ENCODE measurements around the gene UNC45A.
"Not testable (repeated sequence)": the region's sequence is repeated elsewhere in the genome, so short reads cannot be mapped to it uniquely, and the experiment has no call there.

UNC45A gene

DNA sequence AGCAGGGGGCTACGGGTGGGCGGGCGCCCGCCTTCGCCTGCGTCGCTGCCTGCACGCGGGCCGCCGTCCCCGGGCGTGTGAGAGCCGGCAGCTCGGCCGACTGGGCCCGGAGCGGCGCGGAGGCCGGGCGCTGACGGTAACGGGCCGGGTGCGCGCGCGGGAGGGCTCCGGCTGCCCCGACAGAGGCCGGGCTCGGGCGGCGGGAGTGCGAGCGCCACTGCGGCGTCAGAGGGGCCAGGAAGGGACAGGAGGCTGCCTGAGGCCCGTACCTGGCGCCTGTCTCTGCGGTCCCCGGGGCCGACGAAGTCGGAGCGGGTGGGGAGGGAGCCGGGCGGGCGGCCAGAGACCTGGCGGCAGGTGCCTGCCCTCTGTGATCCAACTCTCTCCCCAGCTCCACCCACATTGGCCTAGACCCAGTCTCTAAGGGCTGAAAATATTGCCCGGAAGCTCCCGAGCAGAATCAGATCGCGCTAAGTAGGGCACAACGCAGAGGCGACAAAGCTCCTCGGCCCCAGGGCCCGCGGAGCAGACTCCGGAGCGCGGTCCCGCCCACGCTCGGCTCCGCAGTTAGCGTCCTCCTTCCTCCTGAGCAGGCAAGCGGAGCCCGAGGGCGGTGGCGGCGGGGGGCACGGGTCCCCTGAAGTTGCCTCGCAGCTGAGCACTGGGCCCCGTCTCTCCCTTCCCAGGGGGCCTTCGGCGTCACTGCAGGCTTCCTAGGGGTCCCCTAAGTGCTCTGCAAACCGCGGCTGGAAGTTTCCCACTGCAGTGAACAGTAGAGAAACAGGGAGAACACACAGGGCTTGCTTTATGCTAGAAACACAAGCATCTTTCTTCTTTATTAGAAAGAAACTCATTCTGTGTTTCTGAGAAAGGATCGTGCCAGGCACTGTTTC is 32.0 kb upstream of the UNC45A start, which contains the start of gene MAN2A2:
TSS of gene MAN2A2 (plus strand) at position 463 of the 893 bp plus-strand sequence. CDS start 906 bp downstream, outside the sequence.
- peak within 1 kb of the TSS; percentile 65 for H3K4me3 ChIP-seq (ENCODE audit: low read depth, low read length)

DNA sequence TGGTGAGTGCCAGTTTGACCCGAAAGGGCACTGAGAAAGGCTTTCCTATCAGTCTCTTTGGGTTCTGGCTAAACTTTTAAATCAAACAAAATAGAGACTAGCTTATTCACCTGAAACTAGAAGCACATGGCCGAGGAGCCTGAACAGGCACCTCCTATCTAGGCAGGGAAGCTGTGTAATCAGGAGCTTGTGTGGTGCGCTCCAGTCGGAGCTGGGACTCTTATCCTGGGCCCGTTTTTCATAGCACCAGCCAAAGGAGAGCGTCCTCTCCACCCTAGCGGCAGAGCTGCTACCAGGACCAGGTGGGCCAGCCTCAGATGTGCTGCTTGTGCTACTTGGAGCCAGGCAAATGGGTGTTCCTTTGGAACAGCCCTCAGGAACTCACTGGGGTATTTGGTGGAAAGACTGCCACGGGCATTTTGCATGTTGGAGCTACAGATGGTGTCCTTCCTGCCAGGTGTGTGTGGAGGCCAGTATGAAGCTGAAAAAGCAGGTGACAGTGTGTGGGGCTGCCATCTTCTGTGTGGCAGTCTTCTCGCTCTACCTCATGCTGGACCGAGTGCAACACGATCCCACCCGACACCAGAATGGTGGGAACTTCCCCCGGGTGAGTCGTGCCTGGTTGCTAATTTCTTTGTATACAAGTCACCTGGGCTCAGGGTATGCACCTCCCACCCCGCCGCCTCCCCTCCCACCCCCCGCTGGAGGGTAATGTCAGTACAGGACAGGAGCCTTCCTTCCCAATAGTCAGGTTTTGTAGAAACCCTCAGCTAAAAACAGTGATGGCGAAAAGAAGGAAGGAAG is 31.1 kb upstream of the UNC45A start:
- no peak overlapping the region for H3K4me3 ChIP-seq (ENCODE audit: low read depth, low read length)

DNA sequence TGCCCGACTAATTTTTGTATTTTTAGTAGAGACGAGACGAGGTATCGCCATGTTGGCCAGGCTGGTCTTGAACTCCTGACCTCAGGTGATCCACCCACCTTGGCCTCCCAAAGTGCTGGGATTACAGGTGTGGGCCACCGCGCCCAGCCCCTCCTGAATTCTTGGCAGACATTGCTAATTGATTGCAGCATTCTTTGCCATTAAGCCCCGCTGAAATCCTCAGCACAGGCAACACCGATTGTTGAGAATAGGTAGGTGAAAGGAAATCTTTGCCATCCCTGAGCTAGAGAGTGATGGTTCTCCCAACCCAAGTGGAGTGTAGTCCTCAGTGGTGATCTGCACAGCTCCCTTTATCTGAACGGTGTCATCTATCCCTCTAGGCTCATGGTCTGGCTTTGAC is 30.3 kb upstream of the UNC45A start:
- H3K4me3 ChIP-seq (ENCODE audit: low read depth, low read length) = no peak overlapping the region

DNA sequence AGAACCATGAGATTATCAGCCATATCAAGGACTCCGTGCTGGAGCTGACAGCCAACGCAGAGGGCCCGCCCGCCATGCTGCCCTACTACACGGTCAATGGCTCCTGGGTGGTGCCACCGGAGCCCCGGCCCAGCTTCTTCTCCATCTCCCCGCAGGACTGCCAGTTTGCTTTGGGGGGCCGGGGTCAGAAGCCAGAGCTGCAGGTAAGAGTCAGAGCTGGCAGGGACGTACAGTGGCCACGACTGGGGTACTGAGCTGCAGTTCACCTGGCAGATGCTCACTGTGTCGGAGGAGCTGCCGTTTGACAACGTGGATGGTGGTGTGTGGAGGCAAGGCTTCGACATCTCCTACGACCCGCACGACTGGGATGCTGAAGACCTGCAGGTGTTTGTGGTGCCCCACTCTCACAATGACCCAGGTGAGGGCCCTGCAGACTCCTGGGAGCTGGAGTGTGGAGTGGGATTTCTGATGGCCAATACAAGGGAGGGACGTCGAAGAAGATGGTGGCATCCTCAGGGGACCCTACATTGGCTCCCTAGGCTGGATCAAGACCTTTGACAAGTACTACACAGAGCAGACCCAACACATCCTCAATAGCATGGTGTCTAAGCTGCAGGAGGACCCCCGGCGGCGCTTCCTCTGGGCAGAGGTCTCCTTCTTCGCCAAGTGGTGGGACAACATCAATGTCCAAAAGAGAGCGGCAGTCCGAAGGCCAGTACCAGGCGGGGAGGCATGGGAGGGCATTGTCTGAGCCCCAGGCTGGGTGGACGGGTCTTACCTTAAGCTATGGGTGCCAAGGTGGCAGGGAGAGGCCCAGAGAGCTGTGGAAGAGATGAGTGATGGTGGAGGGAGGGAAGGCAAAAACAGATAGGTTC is 29.5 kb upstream of the UNC45A start:
- no peak overlapping the region for H3K4me3 ChIP-seq (ENCODE audit: low read depth, low read length)

DNA sequence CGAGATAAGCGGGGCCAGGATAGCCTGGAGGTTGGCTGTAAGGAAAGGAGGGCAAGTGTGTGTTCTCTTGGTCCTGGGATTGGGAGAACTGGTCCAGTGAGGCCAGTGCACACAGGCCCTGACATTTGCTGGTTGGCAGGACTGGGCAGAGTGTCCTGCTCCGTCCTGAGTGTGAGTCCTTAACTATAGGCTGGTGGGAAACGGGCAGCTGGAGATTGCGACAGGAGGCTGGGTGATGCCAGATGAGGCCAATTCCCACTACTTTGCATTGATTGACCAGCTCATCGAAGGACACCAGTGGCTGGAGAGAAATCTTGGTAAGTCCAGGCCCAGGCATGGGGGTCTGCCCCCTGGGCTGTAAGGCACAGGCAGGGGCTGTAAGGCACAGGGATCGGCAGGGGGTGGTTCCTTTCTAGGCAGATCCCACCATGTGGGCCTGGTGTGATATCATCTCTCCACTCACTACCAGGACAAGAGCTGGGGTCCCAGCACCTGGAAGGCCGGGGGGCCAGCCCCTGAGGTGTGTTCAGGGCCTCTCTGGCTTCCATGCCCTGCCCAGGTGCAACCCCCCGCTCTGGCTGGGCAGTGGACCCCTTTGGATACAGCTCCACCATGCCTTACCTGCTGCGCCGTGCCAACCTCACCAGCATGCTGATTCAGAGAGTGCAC is 28.8 kb upstream of the UNC45A start:
- H3K4me3 ChIP-seq (ENCODE audit: low read depth, low read length) = no peak overlapping the region

DNA sequence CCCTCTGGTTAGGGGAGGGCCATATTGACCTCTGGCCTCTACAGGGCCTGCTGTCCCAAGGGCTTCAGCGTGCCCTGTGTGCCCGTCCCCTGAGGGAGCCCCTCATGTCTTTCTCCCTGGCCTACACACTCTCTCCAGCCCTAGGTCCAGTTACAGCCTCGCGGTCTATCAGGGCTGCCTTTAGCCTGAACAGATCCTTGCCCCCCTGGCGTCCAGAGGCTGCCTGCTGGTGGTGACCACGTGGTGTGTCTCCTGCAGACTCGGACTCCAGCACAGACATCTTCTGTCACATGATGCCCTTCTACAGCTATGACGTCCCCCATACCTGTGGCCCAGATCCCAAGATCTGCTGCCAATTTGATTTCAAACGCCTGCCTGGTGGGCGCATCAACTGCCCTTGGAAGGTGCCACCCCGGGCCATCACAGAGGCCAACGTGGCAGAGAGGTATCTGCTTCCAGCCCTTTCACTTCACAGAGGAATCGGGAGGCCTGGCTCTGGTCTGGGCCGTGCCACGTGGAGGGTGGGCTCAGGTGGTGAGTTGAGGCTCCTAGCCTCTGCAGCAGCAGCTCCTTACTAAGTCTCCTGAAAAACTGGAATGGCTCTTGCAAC is 27.9 kb upstream of the UNC45A start:
- H3K4me3 ChIP-seq (ENCODE audit: low read depth, low read length) = no peak overlapping the region

DNA sequence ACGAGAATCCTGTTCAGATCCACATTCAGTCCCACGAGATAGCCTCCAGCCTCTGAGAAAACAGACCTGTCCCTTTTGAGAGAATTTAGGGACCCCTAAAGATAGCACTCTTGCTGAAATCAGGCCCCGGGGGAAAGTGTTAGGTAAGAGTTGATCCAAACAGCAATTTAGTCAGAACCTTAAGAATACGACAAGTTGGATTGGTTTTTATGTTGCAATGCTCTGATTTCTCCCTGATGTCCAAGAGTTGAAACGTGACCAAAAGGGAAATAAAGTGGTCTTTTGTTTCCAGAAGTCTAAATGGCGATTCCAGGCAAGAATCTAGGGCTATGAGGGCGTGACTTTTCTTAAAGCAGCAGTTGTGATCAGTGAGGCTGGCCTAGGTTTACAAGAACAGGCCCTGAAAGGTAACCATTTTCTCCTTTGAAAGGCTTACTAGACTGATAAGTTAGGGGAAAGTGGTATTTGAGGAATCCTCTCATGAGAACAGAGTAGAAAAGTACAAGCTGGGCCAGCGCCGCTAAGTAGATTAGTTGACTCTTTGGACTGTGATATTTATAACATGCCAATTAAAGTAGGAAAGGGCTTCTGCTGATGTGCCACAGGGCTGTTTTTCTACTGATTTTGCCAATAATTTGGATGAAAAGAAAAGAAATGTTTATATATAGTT is 27.1 kb upstream of the UNC45A start:
- no peak overlapping the region for H3K4me3 ChIP-seq (ENCODE audit: low read depth, low read length)

DNA sequence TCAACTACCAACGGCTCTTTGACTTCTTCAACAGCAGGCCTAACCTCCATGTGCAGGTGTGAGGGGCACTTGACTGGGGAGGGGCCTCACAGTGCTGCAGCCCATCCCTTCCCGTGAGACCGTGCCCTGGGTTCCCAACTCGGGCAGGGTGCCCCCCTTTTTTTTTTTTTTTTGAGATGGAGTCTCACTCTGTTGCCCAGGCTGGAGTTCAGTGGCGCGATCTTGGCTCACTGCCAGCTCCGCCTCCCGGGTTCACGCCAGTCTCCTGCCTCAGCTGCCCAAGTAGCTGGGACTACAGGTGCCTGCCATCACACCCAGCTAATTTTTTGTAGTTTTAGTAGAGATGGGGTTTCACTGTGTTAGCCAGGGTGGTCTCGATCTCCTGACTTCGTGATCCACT is 25.6 kb upstream of the UNC45A start:
- H3K4me3 ChIP-seq (ENCODE audit: low read depth, low read length) = not testable (repeated sequence)

DNA sequence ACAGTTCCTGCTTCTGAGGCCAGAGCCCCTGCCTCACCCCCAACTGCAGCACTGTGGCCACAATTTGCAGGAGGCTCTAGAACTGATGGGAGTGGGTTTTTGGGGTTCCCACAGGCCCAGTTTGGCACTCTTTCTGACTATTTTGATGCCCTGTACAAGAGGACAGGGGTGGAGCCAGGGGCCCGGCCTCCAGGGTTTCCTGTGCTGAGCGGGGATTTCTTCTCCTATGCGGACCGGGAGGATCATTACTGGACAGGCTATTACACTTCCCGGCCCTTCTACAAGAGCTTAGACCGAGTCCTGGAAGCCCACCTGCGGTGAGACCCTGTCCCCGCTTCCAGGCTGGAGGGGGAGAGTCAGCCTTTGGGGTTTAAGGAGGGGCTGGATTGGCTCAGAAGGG is 25.1 kb upstream of the UNC45A start:
- no peak overlapping the region for H3K4me3 ChIP-seq (ENCODE audit: low read depth, low read length)

DNA sequence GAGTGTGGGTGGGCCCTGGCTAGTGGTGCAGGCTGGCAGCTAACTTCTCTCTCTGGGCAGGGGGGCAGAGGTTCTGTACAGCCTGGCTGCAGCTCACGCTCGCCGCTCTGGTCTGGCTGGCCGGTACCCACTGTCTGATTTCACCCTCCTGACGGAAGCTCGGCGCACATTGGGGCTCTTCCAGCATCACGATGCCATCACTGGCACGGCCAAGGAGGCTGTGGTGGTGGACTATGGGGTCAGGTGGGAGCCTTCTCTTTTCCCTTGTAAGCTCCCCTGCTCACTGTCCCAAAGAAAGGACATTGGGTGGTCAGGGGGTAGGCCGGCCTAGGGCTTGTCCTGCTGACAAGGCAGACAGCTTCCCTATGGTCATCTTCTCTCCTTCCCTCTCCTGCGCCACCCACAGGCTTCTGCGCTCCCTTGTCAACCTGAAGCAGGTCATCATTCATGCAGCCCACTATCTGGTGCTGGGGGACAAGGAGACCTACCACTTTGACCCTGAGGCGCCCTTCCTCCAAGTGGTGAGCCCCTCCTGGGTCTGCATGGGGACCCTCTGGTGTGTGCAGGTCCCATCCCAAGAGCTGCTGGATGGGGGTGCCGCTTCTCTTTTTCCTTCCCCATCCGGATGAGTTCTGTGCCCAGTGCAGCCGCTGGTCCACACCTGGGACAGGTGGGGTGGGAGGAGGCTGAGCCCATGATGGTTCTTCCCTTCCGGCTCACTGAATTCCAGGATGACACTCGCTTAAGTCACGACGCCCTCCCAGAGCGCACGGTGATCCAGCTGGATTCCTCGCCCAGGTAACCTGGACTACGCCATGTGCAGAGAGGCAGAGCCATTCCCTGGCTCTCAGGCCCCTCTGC is 24.4 kb upstream of the UNC45A start:
- H3K4me3 ChIP-seq (ENCODE audit: low read depth, low read length) = no peak overlapping the region

DNA sequence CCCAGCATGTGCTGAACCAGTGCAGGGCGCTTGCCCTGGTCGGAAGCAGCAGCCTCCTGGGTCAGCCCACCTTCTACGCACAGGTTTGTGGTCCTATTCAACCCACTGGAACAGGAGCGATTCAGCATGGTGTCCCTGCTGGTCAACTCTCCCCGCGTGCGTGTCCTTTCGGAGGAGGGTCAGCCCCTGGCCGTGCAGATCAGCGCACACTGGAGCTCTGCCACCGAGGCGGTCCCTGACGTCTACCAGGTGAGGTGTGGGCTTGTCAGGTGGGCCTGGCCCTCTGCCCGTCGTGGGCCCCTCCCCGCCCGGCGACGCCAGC is 23.8 kb upstream of the UNC45A start:
- no peak overlapping the region for H3K4me3 ChIP-seq (ENCODE audit: low read depth, low read length)

DNA sequence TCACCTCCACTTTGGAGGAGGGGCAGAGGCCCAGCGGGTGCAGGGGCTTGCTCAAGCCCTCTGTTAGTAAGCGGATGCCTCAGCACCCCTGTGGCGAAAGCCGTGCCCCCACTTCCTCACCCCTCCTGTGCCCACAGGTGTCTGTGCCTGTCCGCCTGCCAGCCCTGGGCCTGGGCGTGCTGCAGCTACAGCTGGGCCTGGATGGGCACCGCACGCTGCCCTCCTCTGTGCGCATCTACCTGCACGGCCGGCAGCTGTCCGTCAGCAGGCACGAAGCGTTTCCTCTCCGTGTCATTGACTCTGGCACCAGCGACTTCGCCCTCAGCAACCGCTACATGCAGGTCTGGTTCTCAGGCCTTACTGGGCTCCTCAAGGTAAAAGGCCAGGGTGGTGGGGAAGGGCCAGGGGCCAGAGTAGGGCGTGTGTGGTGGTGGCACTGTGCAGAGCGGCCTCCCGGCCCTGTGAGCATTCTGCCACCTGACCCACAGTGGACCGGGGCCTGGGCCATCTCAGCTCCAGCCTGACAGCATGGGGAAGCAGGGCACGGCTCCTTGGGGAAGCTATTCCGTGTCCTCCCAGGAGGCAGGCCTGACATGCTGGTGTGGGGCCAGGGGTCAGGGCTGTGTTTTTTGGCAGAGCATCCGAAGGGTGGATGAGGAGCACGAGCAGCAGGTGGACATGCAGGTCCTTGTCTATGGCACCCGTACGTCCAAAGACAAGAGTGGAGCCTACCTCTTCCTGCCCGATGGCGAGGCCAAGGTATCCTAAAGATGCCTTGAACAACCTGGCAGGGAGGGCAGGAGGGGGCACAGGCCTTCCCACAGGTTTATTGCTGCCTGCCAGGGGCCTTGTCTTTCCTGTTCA is 22.9 kb upstream of the UNC45A start:
- H3K4me3 ChIP-seq (ENCODE audit: low read depth, low read length) = no peak overlapping the region

DNA sequence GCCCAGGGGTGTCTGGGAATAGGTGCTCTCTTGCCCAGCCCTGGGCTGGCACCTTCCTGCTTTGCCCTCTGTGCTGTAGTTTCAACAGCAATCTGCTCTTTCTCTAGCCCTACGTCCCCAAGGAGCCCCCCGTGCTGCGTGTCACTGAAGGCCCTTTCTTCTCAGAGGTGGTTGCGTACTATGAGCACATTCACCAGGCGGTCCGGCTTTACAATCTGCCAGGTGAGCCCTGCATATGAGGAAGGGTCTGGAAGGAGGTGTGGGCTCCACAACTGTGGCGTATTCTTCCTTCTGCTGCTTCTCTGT is 22.4 kb upstream of the UNC45A start:
- no peak overlapping the region for H3K4me3 ChIP-seq (ENCODE audit: low read depth, low read length)

DNA sequence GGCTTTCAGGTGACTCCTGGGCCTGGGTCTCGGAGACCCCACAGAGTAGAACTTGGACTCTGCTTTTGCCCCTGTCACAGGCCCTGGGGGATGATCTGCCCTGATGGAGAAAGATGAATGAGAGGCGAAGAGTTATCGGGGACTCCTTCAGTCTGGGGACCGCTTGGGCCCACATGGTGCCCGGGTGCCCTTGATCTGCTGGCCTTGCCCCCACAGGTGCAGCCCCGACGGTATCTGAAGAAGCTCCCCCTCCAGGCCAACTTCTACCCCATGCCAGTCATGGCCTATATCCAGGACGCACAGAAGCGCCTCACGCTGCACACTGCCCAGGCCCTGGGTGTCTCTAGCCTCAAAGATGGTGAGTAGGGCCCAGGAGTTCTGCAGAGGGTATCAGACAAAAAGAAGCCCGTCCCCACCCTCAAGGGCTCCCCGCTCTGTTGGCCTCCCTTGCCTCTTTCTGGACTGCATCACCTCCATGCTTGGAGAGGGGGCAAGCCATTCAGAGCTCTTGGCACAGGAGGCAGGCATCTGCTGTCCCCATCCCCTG is 21.6 kb upstream of the UNC45A start:
- no peak overlapping the region for H3K4me3 ChIP-seq (ENCODE audit: low read depth, low read length)

DNA sequence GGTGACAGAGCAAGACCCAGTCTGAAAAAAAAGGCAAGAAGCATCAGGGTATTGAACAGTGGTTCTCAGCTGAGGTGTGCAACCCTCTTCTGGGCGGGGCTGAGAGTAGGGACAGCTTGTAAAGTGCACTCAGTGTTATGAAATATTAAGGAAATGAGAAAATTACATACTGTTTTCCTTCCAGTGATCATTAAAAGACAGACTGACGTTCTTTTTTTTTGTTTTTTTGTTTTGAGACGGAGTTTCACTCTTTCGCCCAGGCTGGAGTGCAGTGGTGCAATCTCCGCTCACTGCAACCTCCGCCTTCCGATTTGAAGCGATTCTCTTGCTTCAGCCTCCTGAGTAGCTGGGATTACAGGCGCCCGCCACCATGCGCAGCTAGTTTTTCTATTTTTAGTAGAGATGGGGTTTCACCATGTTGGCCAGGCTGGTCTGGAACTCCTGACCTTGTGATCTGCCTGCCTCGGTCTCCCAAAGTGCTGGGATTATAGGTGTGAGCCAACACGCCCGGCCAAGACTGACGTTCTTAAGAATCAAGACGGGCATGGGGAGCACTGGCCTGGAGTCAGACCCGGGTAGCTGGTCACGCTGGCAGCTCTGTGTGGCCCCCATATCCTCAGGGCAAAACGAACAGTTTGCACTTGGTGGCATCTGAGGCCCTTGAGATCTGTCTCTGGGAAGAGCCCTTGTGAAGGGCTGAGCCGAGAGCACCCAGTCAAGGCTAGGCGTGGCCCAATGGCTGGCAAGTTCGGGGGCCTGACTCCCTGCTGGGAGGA is 20.6 kb upstream of the UNC45A start:
- no peak overlapping the region for H3K4me3 ChIP-seq (ENCODE audit: low read depth, low read length)

DNA sequence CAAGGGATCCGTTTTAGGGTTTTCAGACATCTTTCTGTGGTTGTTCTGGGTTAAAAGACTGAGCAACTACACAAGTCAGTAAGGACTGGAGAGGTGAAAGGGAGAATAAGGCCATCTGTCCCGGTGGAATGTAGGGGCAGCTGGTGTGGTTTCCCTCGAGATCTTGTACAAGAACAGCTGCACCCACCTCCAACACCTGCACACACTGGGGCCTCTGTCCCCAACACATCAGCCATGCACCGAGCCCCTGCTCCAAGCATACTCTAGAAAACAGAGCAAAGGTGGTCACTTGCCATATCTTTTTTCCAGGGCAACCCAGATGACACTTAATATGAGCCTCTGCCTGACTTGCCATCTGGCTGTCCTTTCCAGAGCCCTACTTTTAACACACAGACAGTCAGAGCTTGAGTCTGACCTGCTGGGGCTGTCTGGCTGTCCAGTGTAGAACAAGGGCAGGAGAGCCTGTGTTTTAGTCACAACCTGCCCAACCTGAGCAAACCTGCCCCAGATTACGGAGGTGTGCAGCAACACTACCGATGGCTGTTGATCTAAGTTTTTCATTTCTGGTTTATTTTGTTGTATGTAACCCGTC is 19.8 kb upstream of the UNC45A start:
- H3K4me3 ChIP-seq (ENCODE audit: low read depth, low read length) = no peak overlapping the region
